ENCODE measurements around the gene SI. TPM values are rescaled to one million over a fixed set of nuclear protein-coding genes. Genes with fewer than 3 reads are reported as not detected.

The SI gene
- total RNA-seq, 2 donors from 2014 or later = 0.40 to 0.96 TPM

- intact Hi-C loops (cut with DNase I) = no loop called here
- Histone ChIP-seq H3K27me3 (replicated peaks; ENCODE audit: insufficient read depth) (no peaks in the 10 kb centered on the region), H3K4me3 (no peak overlapping the region), H3K4me1 (replicated peaks) (no peaks in the 10 kb centered on the region), H3K36me3 (no peaks in the 10 kb centered on the region), H3K9me3 (no peaks in the 10 kb centered on the region), H3K27ac (no peak overlapping the region)
- 81% methylated on average over 1 of the region's 1 CpG for WGBS
- no peak for TF ChIP-seq CTCF (IDR thresholded peaks at IDR 0.05)
- no peak for TF ChIP-seq POLR2A (IDR thresholded peaks at IDR 0.05)
- no peak for TF ChIP-seq POLR2AphosphoS5 (IDR thresholded peaks at IDR 0.05)
- DNase-seq (ENCODE audit: low spot score) = no peak
These were observed 137.6 kb downstream of the SI start for GRCh38 chr3:164940745-164941144.

GRCh38 chr3:164929642-164930041 is 148.7 kb downstream of the SI start:
- no peaks in the 10 kb centered on the region for H3K9me3 ChIP-seq
- no peaks in the 10 kb centered on the region for H3K27me3 ChIP-seq (replicated peaks; ENCODE audit: insufficient read depth)
- H3K36me3 ChIP-seq = no peaks in the 10 kb centered on the region
- no peak for DNase-seq (ENCODE audit: low spot score)
- H3K27ac ChIP-seq = no peak overlapping the region
- intact Hi-C loops (cut with DNase I) = no loop called here
- 20% methylated on average over 2 of the region's 2 CpGs for WGBS
- H3K4me3 ChIP-seq = no peak overlapping the region
- TF ChIP-seq POLR2AphosphoS5 (IDR thresholded peaks at IDR 0.05) (no peak), CTCF (IDR thresholded peaks at IDR 0.05) (no peak)
- no peaks in the 10 kb centered on the region for H3K4me1 ChIP-seq (replicated peaks)

Small RNA genes within 50 kb of the gene (small RNA-seq; reads per million reads assigned to genes)
- 0 reads per million in 2 donors for gene RF00019

Other genes with a start within 250 kb of the SI start
- gene SLITRK3, start 117.9 kb upstream of the SI start, total RNA-seq = under 1 TPM; 0.11 to 0.50 TPM